ENCODE results near the gene MLX. TPM values are rescaled to one million over a fixed set of nuclear protein-coding genes. Genes with fewer than 3 reads are reported as not detected.
A peak's percentile ranks its signal among the peaks of the same experiment; 100 is the strongest.
"Not testable (repeated sequence)": the region's sequence is repeated elsewhere in the genome, so short reads cannot be mapped to it uniquely, and the experiment has no call there.

MLX gene
- total and polyA plus RNA-seq, 2 of the 8 experiments (the other 6 are each of a cell fraction or from before 2014, with no cell fraction given): 27.0 to 27.5 TPM

DNA sequence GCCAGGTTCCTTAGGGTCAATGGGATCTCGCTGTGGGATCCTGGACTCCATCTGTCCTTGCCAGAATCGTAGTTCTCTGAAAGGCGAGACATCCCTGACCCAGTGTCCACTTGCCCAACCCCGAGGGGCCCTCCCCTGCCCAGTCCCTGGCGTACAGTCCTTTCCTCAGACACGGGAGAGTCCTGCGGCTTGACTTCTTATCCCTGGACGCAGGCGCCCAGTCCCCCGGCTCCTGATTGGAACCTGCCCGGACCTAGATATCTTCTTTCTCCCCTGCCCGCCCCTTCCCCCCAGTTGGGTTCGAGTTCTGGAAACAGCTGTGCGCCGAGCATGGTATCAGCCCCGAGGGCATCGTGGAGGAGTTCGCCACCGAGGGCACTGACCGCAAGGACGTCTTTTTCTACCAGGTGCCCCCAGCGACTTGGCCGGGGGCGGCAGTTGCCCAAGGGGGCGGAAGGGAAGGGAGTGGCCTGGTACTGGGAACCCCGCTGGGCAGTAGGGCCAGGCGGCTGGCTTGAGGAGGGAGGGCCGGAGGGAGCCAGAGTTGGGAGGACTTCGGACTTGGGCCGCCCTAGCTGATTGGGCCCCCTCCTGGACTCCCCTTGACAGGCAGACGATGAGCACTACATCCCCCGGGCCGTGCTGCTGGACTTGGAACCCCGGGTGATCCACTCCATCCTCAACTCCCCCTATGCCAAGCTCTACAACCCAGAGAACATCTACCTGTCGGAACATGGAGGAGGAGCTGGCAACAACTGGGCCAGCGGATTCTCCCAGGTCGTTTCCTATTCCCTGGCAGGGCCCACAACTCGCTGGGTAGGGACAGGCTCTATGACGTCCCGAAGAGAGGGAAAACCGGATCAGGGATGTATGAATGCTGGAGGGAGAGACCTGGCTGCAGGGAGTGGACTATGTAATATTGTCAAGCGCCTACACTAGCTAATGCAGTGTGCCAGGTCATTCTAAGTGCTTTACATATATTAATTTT lies 43.2 kb downstream of the MLX start:
- WGBS, 2 experiments (ENCODE audit: extremely low coverage in 1 of 2, insufficient coverage in 1 of 2, insufficient read length in 1 of 2, insufficient replicate concordance in 2 of 2, low coverage in 1 of 2, low lambda C conversion rate in 2 of 2, missing lambda C conversion rate in 1 of 2): 13% methylated on average over 36 of the region's 42 CpGs; no CpG with 5 or more reads in 1 of the 2 experiments
- POLR2A ChIA-PET (ENCODE audit: partially characterized antibody): interaction anchor here (0.6 to 3.6 kb wide), 13 partner anchors 8 to 150 kb away, joined by 3 to 12 read pairs (median 5); partner anchors contain the start of genes MLX, PLEKHH3 and PSMC3IP
- DNase-seq (ENCODE audit: low read depth in 1 of 2, low spot score in 2 of 2): peak in 1 of 2 experiments; percentile 78

More for the DNA sequence above, 43.2 kb downstream of the MLX start:
- Histone ChIP-seq H4K91ac (replicated peaks; ENCODE audit: insufficient read length, low read length) (peak overlapping the region; percentile 54), H3K36me3 (ENCODE audit: control insufficient read depth in 2 of 4, insufficient read depth in 4 of 4, low read length in 3 of 4) (peaks cover 24 to 35% (median 30%) of the 10 kb centered on the region in 4 experiments; a peak in 7 of 8 replicates), H2BK5ac (ENCODE audit: low read depth, low read length) (peak overlapping the region; percentile 82), H3K4ac (replicated peaks; ENCODE audit: insufficient read length, low read depth, low read length) (peak overlapping the region; percentile 69), H4K5ac (ENCODE audit: insufficient read length, low read depth, low read length) (peak overlapping the region; percentile 57), H3K9ac (replicated peaks in 1 of 4; ENCODE audit: extremely low read depth in 1 of 4, low read depth in 3 of 4, low read length in 3 of 4) (peak overlapping the region; percentile 72 to 88 (median 77)), H3K4me3 (ENCODE audit: extremely low read depth in 1 of 4, insufficient read depth in 2 of 4, low read depth in 3 of 4, low read length in 4 of 4) (peak overlapping the region; percentile 73 to 98 (median 91)), H3K27ac (ENCODE audit: low read depth, low read length) (peak overlapping the region; percentile 39; the same call in 1 of the 2 replicates), H3K4me2 (ENCODE audit: insufficient read depth in 1 of 2, low read depth in 2 of 2, low read length in 2 of 2) (peak overlapping the region; percentile 71 to 94), H3K79me2 (ENCODE audit: control insufficient read depth in 1 of 2, insufficient read depth in 2 of 2, low read length in 2 of 2) (peaks cover 3 to 37% of the 10 kb centered on the region in 2 experiments; a peak in 3 of 4 replicates), H3K18ac (ENCODE audit: extremely low read depth, low read length) (peak overlapping the region; percentile 94), H4K8ac (ENCODE audit: extremely low read depth, insufficient read depth, low read length) (peak overlapping the region; percentile 17; the same call in 1 of the 2 replicates), H2BK12ac (ENCODE audit: low read depth, low read length) (0 out of 2 replicates have a peak overlapping the region, but pooled peaks have one; percentile 63), H3K56ac (replicated peaks; ENCODE audit: insufficient read length, low read depth, low read length) (peak overlapping the region; percentile 79)
- FAIRE-seq; H2AFZ ChIP-seq (ENCODE audit: low read length); H3K14ac ChIP-seq (ENCODE audit: insufficient read length); H2AK5ac ChIP-seq (ENCODE audit: low read depth, low read length); H3K27me3 ChIP-seq (replicated peaks in 1 of 4; ENCODE audit: control insufficient read depth in 3 of 4, extremely low read depth in 1 of 4, insufficient read depth in 3 of 4, low read length in 3 of 4); H3K23me2 ChIP-seq (ENCODE audit: low read depth, low read length); H3K79me1 ChIP-seq (ENCODE audit: low read depth, low read length); H3K4me1 ChIP-seq (replicated peaks in 1 of 4; ENCODE audit: control insufficient read depth in 3 of 4, insufficient read depth in 4 of 4, low read length in 3 of 4); H2BK20ac ChIP-seq (ENCODE audit: low read length); H3K23ac ChIP-seq (ENCODE audit: insufficient read length); H2BK120ac ChIP-seq (replicated peaks; ENCODE audit: low read depth, low read length); H2BK15ac ChIP-seq (ENCODE audit: low read length); H4K20me1 ChIP-seq (replicated peaks in 1 of 2; ENCODE audit: control insufficient read depth in 1 of 2, insufficient read depth in 2 of 2, low read length in 2 of 2); H3K9me3 ChIP-seq (ENCODE audit: insufficient read depth in 2 of 2, low read depth in 1 of 2, low read length in 1 of 2): not testable (repeated sequence)
- CTCF ChIA-PET (ENCODE audit: partially characterized antibody): interaction anchor here (0.6 to 3.1 kb wide), 9 partner anchors 8 to 376 kb away, joined by 3 to 11 read pairs (median 6); no protein-coding TSS in a partner anchor
- peak in 1 of 2 experiments; percentile 42; a peak in 1 of 4 replicates for TF ChIP-seq SIN3A (conservative IDR thresholded peaks at IDR 0.05 in 1 of 2, IDR thresholded peaks at IDR 0.05 in 1 of 2; ENCODE audit: low read depth in 1 of 2, low read length in 2 of 2)
- peak; percentile 6 for TF ChIP-seq KDM4A (IDR thresholded peaks at IDR 0.05; ENCODE audit: low read depth, low read length, severe bottlenecking)
